GM13977 (cell line): ENCODE measurements around the gene PGLYRP1.
A peak's percentile ranks its signal among the peaks of the same experiment; 100 is the strongest.

Experiments
- DNase-seq: peaks from one replicate; pipeline ENCODE4 v3.0.0; 2012; ENCODE audit warnings: low spot score
- in situ Hi-C: fragments of 300-500 bp; cut with MboI; formaldehyde crosslinking; loops from one replicate; pipeline ENCODE4 v1.12.0; 2022; ENCODE audit warnings: low sequenced_read_pairs, low pct_unique_long_range_greater_than_20kb, mixed read lengths, inconsistent platforms; ENCODE audit not compliant: unreplicated experiment
- TF ChIP-seq, protein P1 (sequence below): IDR thresholded peaks from 2 replicates; pipeline ENCODE4 v1.5.1; 2012; ENCODE audit warnings: mild to moderate bottlenecking, control low read depth; ENCODE audit not compliant: insufficient read depth; ENCODE audit errors: extremely low read depth, missing control alignments

Gene PGLYRP1

DNA sequence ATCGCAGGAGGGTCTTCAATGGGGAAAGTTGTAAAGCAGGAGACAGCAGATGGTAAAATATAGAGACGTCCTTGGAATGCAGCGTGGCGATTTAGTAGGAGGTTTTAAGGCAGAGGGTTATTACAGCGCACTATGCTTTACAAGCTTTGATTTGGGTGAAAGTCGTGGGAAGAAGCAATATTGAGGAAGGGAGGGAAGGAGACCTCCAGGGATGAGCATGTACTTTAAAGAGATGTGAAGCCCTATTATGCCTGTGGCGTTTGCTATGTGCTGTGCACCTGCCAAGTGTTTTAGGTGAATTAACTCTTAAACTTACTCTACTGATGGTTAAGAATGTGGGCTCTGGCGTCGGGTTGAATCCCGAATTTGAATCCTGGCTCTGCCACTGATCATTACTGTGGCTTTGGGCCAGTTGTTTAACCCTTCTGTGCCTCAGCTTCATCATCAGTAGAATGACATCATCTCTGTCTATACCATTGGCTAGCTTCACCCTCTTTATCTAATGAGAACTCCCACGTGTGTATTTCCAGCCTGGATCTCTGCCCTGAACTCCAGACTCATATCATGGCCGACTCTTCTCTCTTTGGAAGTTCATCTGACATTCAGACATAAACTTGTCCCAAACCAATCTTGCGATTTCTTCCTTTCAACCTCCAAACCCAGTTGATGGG lies 27.0 kb downstream of the PGLYRP1 start:
- in situ Hi-C loops, result no loop called here
- TF ChIP-seq, protein P1, sequence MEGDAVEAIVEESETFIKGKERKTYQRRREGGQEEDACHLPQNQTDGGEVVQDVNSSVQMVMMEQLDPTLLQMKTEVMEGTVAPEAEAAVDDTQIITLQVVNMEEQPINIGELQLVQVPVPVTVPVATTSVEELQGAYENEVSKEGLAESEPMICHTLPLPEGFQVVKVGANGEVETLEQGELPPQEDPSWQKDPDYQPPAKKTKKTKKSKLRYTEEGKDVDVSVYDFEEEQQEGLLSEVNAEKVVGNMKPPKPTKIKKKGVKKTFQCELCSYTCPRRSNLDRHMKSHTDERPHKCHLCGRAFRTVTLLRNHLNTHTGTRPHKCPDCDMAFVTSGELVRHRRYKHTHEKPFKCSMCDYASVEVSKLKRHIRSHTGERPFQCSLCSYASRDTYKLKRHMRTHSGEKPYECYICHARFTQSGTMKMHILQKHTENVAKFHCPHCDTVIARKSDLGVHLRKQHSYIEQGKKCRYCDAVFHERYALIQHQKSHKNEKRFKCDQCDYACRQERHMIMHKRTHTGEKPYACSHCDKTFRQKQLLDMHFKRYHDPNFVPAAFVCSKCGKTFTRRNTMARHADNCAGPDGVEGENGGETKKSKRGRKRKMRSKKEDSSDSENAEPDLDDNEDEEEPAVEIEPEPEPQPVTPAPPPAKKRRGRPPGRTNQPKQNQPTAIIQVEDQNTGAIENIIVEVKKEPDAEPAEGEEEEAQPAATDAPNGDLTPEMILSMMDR, result no peak
- DNase-seq, result no peak

DNA sequence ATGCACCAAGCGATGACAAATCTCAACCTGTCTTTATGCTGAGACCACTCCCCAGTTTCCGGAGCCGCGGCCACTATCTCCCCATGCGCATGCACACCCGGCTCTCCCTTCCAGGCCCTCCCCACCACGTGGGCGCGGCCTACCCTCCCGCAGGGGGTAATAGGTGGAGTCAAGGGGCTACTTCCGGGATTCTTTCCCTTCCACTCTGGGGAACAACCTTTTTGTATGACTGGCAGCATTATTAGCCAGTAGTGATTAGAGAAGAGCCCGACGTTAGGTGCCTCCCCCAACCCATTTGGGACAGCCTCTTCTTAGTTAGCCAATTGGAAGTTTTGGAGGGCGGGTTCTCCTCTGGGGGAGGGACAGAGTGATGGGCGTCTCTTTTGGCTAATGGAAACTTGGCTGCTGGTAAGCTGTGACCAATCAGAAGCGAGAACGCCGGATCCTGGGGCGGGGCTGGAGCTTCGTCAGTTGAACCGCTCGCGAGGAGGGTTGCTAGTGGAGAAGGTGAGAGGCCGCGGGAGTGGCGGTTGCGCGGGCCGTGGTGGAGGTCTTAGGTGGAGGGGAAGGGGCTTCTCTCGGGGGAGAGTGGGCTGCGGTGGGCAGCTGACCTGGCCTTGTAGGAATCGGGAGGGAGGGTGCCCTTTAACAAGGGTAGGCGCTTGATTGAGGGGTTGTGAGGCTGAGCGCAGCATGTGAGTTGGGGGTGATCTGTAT lies 27.7 kb downstream of the PGLYRP1 start, which contains the start of gene CCDC61:
Gene CCDC61 (plus strand): TSS at position 470 of the 717 bp plus-strand sequence. CDS start 7,552 bp downstream, outside the sequence.
- peak; percentile 98 for DNase-seq
- in situ Hi-C loops, result no loop called here
- TF ChIP-seq, protein P1, result no peak

DNA sequence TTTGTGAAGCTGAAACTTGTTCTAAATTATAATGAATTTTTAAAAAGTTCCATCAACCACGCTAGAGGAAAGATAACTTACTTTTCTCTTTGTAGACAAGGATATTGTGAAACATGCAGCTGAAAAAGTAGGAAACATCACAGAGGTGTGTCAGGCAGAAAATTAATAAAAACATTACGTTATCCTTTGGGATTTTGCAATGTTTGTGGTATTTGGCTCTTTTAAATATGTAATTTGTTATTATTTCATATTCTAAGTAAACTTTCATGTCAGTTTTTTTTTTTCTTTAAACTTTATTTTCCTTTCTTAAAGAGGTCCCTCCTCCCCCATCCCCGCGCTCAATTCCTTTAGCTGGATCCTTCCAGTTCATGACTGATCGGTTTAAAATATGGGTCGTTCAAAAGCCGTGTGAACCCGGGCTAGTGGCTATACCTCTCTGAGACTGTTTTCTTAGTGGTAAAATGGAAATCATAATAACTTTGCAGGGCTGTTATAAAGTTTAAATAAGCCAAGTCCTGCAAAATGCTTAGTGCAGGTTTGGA lies 28.3 kb downstream of the PGLYRP1 start:
- TF ChIP-seq, protein P1, result no peak
- in situ Hi-C loops, result no loop called here
- no peak for DNase-seq

DNA sequence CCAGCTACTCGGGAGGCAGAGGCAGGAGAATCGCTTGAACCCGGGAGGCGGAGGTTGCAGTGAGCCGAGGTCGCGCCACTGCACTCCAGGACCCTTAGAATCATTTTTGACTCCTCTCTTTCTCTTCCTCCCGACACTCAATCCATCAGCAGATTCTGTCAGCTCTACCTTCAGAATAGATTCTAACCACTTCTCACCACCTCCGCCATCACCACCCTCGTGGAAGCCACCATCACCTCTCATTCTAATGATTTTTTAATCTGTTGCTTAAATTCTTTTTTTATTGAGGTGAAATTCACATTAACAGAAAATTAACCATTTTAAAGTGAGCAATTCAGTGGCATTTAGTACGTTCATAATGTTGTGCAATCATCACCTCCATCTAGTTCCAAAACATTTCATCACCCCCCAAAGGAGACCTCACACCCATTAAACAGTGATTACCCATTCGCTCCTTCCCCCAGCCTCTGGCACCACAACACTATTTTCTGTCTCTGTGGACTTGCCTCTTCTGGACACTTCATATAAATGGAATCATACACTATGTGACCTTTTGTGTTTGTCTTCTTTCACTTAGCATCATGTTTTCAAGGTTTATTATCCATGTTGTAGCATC lies 32.6 kb downstream of the PGLYRP1 start:
- DNase-seq, result no peak
- in situ Hi-C loops, result no loop called here
- TF ChIP-seq, protein P1, result no peak

DNA sequence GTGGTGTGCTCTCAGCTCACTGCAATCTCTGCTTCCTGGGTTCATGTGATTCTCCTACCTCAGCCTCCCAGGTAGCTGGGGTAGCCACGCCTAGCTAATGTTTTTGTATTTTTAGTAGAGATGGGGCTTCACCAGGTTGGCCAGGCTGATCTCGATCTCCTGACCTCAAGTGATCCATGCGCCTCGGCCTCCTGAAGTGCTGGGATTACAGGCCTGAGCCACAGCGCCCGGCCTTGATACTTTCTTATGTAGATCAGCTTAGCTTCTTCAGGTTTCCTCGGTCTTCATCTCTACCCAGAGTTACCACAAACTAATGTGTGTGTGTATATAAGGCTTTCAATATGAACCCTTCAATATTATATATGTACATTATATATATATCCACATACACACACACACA lies 37.5 kb downstream of the PGLYRP1 start:
- DNase-seq, result no peak
- in situ Hi-C loops, result no loop called here
- TF ChIP-seq, protein P1, result no peak

DNA sequence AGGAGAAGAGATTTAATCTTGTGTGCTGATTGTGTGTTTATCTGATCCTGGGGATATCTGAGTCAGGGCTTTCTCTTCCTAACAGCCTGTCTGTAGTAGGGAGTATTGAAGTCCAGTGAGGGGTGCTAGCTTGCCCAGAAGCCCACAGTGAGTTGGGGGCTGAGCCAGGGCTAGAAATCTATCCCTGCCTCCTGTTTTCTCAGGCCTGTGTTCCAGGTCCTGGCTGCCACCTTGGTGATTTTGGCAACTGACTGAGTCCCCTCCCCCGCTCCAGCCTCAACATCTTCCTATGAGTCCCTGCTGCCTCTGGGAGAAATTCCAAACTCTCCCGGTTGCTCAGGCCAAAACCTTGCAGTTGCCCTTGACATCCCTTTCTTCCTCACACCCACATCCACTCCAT lies 41.5 kb downstream of the PGLYRP1 start:
- in situ Hi-C loops, result no loop called here

More for the DNA sequence above, 41.5 kb downstream of the PGLYRP1 start:
- TF ChIP-seq, protein P1, result no peak
- DNase-seq, result no peak
